GM15510 (cell line): Measurements from ENCODE around the gene CTXND1.

Source experiments
- POLR2A ChIP-seq: IDR thresholded peaks from 3 replicates; pipeline ENCODE4 v1.6.1; 2011; ENCODE audit warnings: borderline replicate concordance; ENCODE audit not compliant: insufficient read length; ENCODE audit errors: extremely low read depth

Gene CTXND1

DNA sequence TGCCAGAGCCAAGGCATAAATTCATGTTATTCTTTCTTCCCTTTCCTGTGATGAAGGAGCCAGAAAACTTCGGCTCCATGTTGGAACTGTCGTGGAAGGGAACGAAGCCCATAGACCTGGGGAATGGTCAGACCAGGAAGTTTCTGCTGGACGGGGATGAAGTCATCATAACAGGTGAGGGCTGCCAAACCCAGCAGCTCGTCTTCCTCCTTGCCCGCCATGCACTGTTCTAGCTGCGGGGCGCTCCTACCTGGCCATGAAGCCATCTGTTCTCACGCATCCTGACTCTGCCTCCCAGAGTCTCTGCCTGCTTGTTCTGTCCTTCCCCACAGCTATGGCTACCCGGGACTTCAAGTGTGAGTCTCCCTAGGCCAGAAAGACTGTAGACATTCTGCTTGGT is 71.0 kb downstream of the CTXND1 start:
- TF ChIP-seq POLR2A, result no peak

DNA sequence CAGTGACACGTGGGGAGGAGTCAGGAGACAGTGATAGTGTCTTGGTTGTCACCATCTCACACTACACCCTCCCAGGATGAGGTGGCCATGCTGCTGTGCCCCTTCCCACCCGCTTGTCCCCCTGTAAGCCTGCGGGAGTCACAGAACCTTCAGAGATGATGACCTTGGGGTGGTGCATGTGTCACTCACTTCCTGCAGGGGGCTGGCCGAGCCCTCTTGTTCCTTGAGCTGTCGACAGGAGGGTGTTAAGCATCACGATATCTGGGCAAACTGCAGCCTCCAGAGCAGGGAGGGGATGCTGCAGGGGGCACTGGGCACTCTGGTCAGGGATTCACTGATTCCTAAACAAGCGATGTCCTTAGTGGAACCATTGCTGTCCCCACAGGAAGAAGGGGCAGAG is 71.5 kb downstream of the CTXND1 start:
- TF ChIP-seq POLR2A, result no peak

DNA sequence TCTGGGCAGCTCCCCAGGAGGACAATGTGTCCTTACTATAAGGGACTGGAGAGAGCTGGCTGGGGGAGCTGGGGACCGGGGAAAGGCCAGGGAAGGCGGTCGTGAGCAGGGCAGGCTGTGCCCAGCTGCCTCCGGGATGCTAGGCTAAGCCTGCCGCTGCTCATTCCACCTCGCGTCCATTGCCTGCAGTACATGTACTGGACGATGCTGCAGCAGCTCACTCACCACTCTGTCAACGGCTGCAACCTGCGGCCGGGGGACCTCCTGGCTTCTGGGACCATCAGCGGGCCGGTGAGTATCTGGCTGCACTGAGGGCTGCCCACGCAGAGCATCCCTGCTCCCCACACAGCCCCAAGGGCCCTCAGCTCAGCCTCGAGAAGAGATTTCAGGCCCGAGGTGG is 72.1 kb downstream of the CTXND1 start:
- TF ChIP-seq POLR2A, result no peak

DNA sequence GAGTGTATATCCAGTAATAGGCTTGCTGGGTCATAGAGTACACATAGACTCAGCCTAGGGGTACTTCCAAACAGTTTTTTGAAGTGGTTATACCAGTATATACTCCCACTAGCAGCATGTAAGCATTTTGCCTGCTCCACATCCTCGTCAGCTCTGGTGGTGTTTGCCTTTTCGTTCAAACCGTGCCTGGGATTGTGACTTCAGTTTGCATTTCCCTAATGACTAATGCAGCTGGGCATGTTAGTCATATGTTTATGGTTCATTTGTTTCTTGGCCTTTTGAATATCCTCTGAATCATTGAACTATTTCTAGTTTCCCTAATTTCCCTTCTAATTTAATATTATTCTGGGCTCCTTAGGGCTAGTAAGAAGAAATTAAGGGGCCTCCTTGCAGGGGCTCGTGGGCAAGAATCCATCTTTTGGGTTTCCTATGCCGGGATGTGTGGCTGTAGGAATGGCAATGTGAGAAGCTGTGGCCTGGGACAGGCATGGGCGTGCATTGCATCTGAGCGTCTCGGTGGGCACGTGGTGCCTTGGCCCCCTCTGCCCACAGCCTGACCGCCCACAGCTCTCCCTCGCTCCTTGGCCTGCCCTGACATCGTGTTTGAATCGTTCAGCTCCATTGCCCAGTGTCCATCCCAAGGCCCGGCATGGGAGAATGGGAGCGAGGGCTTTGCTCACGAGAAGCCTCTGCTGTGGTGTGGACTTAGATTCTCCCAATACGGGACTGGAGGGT is 72.8 kb downstream of the CTXND1 start:
- TF ChIP-seq POLR2A, result no peak

DNA sequence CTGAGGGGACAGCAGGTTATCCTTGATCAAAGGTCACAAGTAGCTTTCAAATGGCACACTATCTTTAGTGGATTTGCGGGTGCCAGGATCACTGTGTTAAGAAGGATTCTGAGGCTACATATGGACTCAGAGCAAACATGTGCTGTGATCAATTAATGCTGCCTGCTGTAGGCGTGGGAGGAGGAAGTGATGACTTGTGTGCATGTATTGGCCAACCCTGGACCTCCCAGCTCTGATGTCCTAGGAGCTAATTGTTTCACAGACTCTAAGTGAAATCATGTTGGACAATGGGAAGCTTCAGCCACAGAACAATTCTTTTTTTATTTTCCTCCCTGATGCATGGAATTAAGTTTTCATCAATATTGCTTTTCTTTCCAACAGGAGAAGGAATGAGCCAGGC is 74.9 kb downstream of the CTXND1 start:
- no peak for TF ChIP-seq POLR2A

DNA sequence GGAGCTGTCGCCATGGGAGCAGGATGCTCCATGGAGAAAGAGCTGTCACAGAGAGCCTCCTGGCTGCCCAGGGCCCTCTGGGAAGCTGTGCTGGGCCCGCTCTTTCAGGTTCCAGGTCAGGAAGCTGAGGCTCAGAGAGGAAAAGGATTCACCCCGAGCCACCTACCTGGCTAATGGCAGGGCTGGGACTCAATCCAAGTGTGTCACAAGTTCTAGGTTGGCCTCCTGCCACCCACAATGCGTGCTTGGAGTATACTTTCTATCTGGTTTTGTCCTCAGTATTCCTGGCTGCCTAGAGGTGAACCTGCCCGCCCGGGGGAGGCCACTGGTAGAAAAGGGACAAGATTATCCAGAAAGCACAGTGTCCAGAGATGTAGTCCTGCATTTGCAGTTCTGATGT is 75.6 kb downstream of the CTXND1 start:
- no peak for TF ChIP-seq POLR2A

DNA sequence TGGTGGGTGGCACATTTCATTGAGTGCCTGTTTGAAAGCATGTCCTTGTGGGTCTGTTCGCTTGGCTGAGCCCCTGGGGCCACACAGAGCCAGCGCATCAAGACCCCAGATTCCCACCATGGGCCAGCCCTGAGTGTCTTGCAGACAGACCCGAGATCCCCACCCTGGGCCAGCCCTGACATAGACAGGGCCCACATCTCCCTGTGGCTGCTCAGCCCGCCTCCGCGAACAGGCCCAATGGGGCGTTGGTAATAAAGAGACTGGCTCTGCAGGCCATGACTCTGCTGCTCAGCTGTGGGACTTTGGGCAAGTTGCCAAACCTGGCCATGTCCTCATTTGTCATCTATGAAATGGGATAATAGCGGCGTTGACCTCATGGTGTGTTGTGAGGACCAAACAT is 76.6 kb downstream of the CTXND1 start:
- no peak for TF ChIP-seq POLR2A

DNA sequence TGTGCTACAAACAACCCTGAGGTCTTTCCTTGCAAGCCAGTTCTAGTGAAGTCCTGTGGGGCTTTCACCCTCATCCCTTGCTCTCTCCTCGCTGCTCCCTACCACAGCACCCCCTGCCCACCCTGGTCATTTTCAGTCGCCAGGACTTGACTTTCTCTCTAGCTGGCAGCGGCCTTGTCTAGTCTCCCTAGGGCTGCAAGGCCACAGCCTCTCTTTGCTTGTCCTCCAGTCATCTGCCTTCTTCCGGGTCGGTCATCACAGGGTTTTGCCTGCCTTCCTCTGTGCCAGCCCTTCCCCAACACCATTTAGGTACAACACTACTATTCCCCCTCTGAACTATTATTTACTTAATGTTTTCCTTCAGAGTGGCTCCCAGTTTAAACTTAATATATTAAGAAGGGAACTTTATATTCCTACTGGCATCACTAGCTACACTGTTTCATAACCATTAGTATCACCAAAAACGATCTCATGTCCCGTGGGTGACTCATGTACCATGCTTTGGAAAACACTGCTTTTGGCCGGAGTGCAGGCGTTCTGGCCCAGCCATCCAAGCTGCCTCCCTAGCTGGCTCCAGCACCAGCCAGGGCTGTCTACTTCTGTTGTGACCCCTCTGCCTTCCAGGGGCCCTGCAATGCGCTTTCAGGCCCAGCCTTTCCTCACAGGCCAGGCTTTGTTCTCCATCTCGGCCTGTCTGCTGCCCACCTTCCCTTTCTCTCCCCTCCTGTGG is 77.8 kb downstream of the CTXND1 start:
- no peak for TF ChIP-seq POLR2A

DNA sequence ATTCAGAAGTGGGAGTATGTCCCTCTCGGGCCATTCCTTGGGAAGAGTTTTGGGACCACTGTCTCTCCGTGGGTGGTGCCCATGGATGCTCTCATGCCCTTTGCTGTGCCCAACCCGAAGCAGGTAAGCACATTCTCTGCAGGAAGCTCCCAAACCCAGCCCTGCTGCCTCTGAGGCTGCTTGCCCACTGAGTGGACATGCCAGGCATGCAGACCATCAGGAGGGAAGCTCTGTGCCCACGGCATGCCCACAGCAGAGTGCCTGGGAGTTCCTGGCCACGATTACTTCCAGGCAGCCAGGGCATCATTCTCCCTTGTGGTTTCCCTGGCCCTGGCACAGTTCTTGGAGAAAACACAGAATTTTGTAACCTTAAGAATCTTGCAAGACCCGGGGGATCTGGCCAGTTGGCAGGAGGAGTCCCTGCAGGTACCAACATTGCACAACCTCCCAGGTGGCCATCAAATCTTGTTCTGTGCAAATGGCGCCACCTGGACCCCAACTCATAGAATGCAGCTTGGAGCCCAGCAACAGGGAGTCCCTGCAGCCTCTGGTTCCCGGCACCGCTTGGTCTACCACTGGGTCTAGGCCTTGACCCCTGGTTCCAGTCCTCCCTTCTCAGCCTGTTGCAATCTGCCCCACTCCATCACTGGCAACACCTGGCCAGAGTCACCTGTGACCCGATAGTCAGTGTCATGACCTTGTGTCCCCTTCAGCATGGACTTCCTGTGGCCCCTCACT is 78.8 kb downstream of the CTXND1 start:
- no peak for TF ChIP-seq POLR2A

DNA sequence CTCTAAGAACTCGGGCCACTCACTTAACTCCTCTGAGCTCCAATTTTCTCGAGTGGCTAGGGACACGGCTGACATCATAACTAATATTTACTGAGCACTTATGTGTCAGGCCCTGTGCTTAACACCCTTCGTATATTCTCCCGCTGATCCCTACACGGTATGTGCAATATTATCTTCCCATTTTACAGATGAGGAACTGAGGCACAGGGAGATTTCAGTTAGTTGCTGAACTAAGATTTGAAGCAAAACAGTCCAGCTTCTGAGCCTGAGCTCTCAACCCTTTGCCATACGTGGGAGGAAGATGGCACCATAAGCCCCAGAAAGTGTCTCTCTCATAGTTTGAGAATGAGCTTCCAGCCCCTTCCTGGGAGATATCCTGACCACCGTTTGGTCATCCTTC is 79.6 kb downstream of the CTXND1 start:
- no peak for TF ChIP-seq POLR2A

DNA sequence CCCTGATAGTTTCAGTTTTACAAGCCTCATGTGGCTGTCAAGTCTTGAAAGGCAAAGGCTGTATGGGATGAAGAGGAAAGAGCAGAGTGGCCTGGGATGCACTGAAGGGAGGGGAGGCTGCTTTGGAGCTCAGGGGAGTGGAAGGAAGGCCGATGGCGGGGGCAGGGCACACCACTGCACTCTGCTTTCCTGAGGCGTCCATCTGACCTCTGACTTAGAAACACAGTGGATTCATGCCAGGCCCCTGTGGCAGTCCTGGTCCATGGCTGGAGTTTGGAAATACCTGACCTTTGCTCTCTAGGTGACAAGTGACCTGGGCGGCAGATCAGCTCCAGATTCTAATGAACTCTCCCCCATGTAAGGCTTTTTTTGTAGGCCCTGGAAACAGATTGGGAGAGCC is 80.2 kb downstream of the CTXND1 start:
- no peak for TF ChIP-seq POLR2A

DNA sequence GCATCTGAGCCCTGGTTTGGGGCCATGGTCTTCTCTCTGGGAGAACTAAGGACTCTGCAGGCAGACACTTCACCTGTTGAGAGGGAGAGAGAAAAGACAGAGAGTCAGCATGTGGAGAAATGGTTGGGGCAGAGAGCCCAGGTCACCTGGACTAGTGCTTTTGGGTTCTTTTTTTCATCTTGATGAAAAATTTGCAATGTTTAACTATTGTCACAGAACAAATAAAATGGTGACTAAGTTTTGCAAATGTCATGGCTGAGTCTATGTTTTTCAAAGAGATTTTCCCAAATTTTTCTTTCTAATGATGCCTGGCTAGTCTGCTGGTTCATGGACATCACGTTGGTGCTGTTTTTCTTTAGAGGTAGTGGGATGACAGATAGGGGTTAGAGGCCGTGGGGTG is 81.4 kb downstream of the CTXND1 start:
- TF ChIP-seq POLR2A, result no peak

DNA sequence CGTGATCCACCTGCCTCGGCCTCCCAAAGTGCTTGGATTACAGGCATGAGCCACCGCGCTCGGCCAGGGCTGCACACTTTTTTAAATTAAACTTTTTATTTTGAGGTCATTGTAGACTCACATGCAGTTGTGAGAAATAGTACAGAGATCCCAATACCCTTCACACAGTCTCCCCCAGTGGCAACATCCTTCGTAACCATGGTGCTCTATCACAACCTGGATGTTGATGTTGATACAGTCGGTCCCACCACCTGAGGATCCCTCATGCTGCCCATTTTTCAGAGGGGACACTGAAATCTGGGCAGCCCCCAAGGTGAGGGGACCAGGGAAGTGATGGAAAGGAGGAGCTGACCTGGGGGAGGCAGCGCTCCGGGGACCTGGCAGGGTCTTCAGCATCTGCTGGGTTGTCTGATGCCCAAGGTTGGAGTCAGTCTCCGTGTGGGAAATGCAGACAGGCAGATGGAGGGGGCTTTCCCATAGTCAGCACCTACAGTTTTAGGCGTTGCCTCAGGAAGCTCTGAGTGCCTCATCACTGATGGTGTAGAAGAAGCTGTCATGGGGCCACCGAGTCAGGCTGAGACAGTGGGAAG is 82.2 kb downstream of the CTXND1 start:
- TF ChIP-seq POLR2A, result no peak

DNA sequence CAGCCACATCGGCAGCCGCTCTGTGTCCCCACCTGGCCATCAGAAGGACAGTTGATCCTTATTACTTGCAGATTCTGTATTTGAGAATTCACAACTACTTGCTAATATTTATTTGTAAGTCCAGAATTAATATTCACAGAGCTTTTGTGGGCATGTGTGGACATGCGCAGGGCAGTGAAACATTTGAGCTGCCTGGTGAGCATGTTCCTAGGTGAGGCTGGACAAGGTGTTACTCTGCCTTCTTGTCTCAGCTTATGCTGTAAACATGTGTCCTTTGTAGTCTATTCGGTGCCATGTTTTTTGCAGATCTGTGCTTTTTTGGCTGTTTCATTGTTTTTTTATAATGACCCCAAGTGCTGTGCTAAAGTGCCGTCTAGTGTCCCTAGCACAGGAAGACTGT is 83.6 kb downstream of the CTXND1 start:
- TF ChIP-seq POLR2A, result no peak

DNA sequence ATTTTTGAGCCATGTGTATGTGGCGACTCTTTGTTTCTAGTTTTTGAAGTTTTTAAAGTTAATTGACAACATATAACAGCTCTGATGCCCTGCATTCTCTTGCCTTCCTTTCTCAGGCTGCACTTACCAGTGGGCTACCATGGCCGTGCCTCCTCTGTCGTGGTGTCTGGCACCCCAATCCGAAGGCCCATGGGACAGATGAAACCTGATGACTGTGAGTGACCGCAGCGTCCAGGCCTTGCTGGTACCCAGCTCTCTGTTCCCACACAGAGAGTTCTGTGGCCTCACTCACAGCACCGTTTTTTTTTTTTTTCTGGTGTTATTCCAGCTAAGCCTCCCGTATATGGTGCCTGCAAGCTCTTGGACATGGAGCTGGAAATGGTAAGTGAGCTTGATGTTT is 84.1 kb downstream of the CTXND1 start:
- TF ChIP-seq POLR2A, result no peak
